KOPT-K1 (cell line): Measurements from ENCODE around the gene LCA5L.
"Not testable (repeated sequence)": the region's sequence is repeated elsewhere in the genome, so short reads cannot be mapped to it uniquely, and the experiment has no call there.

ENCODE experiments used
- H3K27ac ChIP-seq: fragments of 200-600 bp; sonication (generic); 2 replicates; pipeline ENCODE4 v1.5.1; 2016; ENCODE audit warnings: antibody characterized with exemption, mild to moderate bottlenecking, low read depth, low read length; ENCODE audit not compliant: poor library complexity, severe bottlenecking
- H3K36me3 ChIP-seq: fragments of 200-600 bp; sonication (generic); 2 replicates; pipeline ENCODE4 v1.5.1; 2017; ENCODE audit warnings: antibody characterized with exemption, mild to moderate bottlenecking, low read length, moderate library complexity; ENCODE audit not compliant: insufficient read depth
- H3K9me3 ChIP-seq: fragments of 200-600 bp; sonication (generic); 2 replicates; pipeline ENCODE4 v1.5.1; 2017; ENCODE audit warnings: antibody characterized with exemption, low read length, mild to moderate bottlenecking; ENCODE audit not compliant: insufficient read depth, poor library complexity, severe bottlenecking

Gene LCA5L

DNA sequence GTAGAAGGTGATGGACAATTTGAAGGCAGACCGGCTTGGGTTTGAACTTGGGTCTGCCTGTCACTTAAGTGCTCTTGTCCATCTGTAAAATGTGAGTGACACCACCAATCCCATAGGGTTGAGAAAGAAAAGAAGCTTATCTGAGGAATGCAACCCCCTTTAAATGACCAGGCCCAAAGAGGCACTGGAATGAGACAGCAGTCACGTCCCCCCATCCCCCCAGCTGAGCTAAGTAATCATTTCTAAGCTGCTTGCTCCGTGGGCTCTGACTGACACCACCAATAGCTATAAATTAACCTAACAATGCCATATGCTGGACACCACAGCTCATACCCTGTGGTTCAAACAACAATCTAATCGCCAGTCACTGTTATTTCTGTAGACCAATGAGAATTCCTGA lies 15.1 kb downstream of the LCA5L start:
- no peak overlapping the region for H3K27ac ChIP-seq
- H3K9me3 ChIP-seq: no peaks in the 10 kb centered on the region
- no peaks in the 10 kb centered on the region for H3K36me3 ChIP-seq

DNA sequence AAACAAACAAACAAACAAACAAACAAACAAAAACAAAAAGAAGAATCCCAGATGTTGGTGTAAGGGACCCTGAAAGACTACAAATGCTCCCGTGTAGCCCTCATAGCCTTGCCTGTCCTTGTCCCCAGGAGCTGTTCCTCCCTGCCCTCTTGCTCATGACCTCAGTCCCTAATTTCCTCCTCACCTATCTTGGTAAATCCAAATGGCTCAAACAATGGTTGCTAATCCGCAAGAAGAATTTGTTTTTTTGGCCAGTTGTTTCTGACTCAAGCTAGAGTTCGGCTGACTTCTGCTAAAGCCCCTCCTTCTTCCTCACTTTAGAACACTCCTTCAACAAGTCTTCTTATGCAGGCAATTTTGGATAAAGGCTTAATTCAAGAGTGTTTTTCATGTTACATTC lies 15.6 kb downstream of the LCA5L start:
- Histone ChIP-seq H3K27ac (no peak overlapping the region), H3K9me3 (no peaks in the 10 kb centered on the region), H3K36me3 (no peaks in the 10 kb centered on the region)

DNA sequence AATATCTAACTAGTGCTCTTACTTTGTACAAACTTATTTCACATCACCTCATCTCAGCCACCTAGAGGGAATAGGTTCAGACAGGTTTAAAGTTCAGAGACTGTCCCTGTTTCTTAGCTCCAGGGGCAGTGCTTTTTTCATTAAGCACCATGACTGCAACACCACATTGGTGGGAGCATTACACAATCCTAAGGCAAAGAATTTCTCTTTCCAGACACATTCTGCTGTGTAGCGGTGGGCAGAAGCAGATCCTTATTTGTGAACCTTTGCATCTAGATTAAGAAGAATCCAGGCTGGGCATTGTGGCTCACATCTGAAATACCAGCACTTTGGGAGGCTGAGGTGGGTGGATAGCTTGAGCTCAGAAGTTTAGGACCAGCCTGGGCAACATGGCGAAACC lies 16.1 kb downstream of the LCA5L start:
- H3K36me3 ChIP-seq: no peaks in the 10 kb centered on the region
- no peak overlapping the region for H3K27ac ChIP-seq
- H3K9me3 ChIP-seq: no peaks in the 10 kb centered on the region

DNA sequence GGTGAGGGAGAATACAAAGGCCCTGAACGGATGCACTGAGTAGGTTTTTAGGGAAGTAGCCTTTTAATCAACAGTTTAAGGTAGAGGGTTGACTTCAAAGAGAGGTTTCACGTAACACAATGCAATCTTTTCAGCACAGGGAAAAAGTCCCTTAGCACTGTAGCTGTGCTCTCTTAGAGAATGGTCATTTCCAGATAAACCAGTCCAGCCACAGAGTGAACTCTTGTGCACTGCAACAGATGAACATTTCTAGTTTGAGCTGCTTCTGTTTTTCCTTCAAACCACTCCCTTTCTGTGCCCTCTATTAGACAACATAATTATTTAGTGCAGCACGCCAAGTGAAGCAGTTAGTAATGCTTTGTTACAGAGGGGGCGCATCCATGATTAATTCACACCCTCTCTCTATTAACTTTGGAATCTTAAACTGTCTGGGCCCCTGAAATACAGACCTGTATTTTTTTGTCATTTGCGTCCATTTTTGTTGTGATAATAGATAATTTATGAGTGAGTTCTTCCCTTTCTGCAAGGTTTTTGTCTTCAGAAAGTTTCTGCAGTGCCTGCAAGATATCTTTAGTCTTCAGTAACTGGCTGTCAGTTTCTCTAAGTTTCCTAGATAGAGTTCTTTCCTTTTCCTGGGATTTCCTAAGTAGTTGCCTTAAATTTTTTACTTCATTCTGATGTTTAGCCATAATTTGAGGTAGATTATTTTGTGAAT lies 22.9 kb downstream of the LCA5L start:
- Histone ChIP-seq H3K9me3 (no peaks in the 10 kb centered on the region), H3K36me3 (no peaks in the 10 kb centered on the region), H3K27ac (no peak overlapping the region)

DNA sequence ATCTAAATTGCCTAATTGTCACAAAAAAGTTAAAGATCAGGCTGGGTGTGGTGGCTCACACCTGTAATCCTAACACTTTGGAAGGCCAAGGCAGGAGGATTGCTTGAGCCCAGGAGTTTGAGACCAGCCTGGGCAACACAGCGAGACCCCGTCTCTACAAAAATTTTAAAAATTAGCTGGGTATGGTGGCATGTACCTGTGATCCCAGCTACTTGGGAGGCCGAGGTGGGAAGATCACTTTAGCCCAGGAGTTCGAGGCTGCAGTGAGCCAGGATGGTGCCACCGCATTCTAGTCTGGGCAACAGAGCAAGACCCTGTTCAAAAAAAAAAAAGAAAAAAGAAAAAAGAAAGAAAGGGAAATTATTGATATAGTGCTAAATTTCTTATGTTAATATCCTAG lies 26.4 kb downstream of the LCA5L start:
- not testable (repeated sequence) for H3K36me3 ChIP-seq, H3K9me3 ChIP-seq, H3K27ac ChIP-seq

DNA sequence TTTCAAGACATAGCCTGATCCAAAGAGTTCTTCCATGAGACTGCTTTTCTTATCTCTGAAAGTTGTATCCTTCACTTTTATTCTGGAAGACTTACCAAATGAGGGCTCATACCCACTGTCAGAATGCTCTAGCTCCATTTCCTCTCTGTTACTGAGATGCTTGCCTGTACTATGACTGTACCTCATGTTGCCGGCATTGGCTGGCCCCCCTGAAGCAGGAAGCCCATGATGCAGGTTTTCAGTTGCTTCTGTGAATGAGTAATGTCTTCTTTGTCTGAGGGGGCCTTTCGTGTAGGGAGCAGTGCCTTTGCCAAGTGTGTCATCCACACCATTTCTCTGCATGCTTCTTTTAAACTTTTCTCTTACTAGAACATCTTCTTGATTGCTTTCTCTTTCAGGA lies 39.5 kb downstream of the LCA5L start:
- H3K9me3 ChIP-seq: peaks cover 9% of the 10 kb centered on the region
- peaks cover 10% of the 10 kb centered on the region for H3K36me3 ChIP-seq
- no peak overlapping the region for H3K27ac ChIP-seq

DNA sequence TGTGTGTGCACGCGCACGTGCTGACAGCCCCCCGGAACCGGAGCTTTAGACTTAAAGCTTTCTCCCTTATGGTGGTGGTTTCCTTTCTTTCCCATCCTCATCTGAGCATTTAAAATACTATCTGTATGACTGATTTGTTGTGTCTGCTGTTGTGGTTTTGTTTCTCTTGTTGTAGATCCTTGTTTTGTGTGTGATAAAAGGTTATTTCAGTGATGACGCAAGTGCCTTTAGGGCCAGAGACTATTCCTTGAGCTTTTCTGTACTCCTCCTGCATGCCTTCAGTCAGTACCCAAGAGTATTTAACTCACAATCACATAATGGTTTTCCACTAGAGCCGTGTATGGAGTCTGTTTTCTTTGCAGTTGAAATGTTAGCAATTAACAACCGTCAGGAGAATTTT lies 45.4 kb downstream of the LCA5L start:
- peaks cover 24% of the 10 kb centered on the region for H3K36me3 ChIP-seq
- peaks cover 2% of the 10 kb centered on the region for H3K9me3 ChIP-seq
- no peak overlapping the region for H3K27ac ChIP-seq

DNA sequence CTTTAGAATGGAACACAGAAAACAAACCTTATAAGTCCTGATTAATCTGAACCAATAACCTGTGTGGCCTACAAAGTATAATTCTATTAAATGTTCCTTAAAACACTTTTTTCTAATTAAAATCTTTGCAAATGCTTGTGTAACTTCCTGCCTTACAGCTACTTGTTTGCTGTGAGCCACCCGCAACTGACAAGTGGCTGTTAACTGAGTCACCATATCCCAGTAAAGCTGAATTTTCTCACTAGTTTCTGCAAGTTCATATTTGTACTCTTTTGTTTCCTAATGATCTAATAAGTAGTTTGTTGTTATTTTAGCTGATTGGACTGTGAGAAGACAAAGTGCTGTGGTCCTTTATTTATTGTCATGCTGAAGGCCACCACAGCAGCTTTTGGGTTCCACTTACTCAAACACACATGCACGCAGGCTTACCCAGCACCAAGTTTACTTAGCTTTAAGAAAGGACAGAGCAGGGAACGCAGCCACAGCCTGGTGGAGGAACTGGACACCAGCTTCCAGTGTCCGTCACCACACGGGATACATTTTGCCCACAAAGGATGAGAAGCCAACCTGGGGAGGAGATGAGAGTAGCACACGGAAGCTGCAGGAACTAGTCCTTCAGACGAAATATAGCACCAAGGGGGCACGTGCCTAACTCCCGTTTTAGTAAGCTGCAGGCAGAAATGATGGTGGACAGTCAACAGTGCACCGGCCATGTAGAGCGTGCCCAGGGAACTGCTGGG lies 47.8 kb downstream of the LCA5L start:
- no peak overlapping the region for H3K27ac ChIP-seq
- no peaks in the 10 kb centered on the region for H3K9me3 ChIP-seq
- H3K36me3 ChIP-seq: peaks cover 46% of the 10 kb centered on the region

DNA sequence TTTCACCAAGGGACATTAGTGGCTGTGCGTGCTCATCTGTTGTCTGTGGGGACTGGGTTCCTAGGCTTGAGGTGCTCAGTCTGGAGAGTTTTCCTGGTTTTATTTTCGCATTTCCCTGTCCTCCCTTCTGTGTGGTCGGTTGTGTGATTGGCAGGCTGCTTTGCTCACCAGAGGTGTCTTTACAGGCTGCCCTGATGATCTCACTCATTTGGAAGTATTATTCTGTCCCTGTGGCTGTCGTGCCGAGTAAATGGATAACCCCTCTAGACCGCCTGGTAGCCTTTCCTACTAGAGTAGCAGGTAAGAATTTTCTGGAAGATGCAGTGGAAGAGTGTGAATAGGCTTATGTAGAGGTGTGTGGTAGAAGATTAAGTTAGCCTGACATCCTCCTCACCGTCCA lies 52.6 kb downstream of the LCA5L start:
- Histone ChIP-seq H3K27ac (no peak overlapping the region), H3K36me3 (peaks cover 68% of the 10 kb centered on the region), H3K9me3 (no peaks in the 10 kb centered on the region)

DNA sequence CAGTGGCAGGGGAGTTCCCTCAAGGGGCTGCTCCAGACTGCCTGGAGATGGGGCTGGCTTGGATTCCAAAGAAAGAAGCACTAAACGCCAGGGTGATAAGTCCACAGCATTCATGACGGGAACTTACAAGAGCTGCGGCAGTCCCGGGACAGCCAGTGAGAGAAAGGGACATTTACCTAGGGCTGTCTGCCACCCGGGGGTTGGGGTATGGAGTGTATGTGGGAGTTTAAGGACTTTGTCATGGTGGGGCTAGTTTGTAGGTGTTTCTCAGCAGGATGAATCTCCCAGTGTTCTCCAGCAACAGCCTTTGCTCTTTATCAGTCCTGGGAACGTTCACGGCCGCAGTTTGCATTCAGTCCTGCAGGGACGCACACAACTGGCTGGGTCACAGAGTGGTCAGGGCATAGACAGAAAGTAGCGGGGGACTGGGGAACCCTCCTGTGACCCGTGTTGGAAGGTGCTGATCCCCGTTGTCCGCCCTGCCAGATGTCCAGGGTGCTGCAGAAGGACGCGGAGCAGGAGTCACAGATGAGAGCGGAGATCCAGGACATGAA lies 55.3 kb downstream of the LCA5L start:
- Histone ChIP-seq H3K27ac (no peak overlapping the region), H3K9me3 (no peaks in the 10 kb centered on the region), H3K36me3 (peaks cover 48% of the 10 kb centered on the region)

DNA sequence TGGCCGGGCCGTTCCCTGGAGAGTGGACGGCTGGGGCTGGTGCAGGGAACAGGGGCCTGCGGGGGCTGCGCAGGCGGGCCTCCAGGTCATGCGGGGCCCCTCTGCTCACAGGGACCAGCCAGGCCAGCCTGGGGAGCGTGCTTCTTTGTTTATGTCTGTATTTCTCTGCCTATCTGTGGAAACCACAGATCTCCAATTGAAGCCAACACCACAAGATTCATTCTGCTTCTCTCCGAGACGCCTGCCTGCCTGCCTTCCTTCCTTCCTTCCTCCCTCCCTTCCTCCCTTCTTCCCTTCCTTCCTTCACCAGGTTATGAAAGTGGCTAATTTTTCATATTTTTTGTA lies 56.8 kb downstream of the LCA5L start:
- Histone ChIP-seq H3K27ac (peak overlapping the region; percentile 50), H3K36me3 (peaks cover 34% of the 10 kb centered on the region), H3K9me3 (no peaks in the 10 kb centered on the region)

DNA sequence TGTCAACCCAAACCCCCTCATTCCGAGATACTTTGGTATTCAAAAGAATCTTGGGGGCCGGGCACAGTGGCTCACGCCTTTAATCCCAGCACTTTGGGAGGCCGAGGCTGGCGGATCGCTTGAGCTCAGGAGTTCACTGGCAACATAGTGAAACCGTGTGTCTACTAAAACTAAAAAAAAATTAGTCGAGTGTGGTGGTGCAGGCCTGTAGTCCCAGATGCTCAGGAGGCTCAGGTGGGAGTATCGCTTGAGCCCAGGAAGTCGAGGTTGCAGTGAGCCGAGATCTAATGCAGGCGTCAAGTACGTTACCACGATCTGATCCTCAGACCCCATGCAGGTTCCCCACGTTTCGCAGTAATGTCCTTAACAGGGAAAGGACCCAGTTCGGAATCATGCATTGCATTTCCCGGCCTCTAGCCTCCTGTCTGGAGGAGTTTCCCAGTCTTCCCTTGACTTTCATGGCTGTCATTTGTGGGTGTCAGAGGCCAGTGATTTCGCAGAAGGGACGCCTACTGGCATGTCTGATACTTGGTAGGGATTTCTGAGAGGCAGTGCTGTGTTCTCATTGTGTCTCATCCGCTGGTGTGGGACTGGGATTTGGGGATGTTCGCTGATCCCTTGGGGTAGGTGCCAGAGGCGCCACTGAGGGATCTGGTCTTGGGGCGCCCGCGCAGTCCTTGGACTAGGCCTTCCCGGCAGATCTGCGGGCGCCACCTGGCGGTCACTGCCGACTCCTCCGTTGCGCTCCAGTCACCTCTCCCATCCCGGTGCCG lies 57.4 kb downstream of the LCA5L start:
- peaks cover 28% of the 10 kb centered on the region for H3K36me3 ChIP-seq
- no peaks in the 10 kb centered on the region for H3K9me3 ChIP-seq
- peak overlapping the region; percentile 50 for H3K27ac ChIP-seq

DNA sequence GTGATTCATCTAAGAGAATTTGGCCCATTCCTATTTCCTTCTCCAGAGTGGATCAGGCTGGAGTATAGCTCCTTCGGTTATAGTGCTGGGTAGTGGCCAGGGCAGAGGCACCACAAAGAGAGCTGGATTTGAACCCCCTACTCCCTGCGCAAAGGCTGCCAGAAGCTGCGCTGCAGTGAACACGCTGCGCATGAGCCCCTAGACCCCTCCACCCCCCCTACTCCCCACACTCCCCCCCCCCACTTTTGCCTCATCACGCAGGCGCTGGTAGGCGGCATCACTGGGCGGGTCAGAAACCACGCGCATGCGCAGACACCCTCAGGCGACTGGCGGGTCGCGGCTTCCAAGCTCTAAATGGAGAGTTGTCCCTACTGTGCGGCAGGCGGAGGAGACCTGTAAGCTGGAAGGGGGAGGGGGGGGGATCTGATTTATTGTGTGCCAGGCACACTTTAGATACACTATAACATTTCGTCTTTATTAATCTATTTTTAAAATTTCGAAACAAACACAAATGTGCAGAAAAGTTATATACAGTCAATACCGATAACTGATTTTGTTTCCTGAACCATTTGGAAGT lies 58.0 kb downstream of the LCA5L start:
- Histone ChIP-seq H3K27ac (peak overlapping the region; percentile 50), H3K36me3 (peaks cover 22% of the 10 kb centered on the region), H3K9me3 (no peaks in the 10 kb centered on the region)

DNA sequence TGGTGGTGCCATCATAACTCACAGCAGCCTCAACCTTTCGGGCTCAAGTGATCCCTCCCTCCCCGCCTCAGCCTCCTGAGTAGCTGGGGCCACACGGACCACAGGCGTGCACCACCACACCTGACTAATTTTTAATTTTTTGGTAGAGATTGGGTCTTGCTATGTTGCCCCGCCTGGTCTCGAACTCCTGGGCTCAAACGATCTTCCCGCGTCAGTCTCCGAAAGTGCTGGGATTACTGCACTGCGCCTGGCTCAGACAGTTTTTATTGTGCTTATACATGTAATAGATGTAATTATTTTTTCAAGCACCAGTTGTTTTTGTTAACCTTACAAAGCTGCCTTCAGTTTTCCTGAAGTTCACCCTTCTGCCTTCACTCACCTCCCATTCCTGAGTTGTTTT lies 58.7 kb downstream of the LCA5L start:
- Histone ChIP-seq H3K36me3 (peaks cover 15% of the 10 kb centered on the region), H3K9me3 (no peaks in the 10 kb centered on the region), H3K27ac (no peak overlapping the region)

DNA sequence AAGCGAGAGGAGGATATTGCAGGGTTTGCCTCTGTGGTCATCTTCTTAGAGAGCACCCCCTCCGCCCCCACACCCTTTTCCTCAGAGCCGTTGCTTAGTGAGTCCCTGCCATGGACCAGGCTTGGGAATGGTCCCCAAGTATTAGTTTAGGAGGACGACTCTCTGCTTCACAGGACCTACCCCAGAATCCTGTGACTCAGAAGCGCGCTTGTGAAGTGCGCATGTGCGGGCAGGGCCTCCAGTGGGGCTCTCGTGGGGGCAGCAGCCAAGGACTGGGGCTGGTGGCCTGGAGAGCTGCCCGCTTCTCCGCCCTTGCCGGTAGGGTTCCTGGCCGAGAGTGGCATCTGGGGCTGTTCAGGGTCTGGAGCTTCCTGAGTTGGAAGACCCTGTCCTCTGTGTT lies 59.4 kb downstream of the LCA5L start:
- no peak overlapping the region for H3K27ac ChIP-seq

More for the DNA sequence above, 59.4 kb downstream of the LCA5L start:
- Histone ChIP-seq H3K36me3 (peaks cover 10% of the 10 kb centered on the region; the same call in 1 of the 2 replicates), H3K9me3 (no peaks in the 10 kb centered on the region)
